Neutrophil (primary cell): ENCODE results near the gene OR6B3.

Experiments
- H3K27ac ChIP-seq: fragments of 200-600 bp; sonication (generic); 2 replicates; pipeline ENCODE4 v1.5.1; 2016; ENCODE audit warnings: mild to moderate bottlenecking, moderate library complexity
- H3K27me3 ChIP-seq: fragments of 200-600 bp; sonication (generic); 2 replicates; pipeline ENCODE4 v1.6.0; 2016; ENCODE audit warnings: mild to moderate bottlenecking
- H3K36me3 ChIP-seq: fragments of 200-600 bp; sonication (generic); 2 replicates; pipeline ENCODE4 v1.5.1; 2017
- H3K4me1 ChIP-seq, 2 experiments: fragments of 200-600 bp in 1 of 2; sonication (generic) in 1 of 2; 1 replicate in 1 of 2; 2 replicates in 1 of 2; pipeline versions ENCODE4 v1.5.1 to v1.6.1; 2013 to 2016; ENCODE audit warnings: low read depth in 1 of 2, low read length in 1 of 2, mild to moderate bottlenecking in 1 of 2, moderate library complexity in 1 of 2; ENCODE audit not compliant: control insufficient read depth in 1 of 2, insufficient read depth in 1 of 2
- H3K4me3 ChIP-seq, 2 experiments: fragments of 200-600 bp in 1 of 2; sonication (generic) in 1 of 2; 1 replicate in 1 of 2; 2 replicates in 1 of 2; pipeline ENCODE4 v1.5.1; 2013 to 2016; ENCODE audit warnings: low read depth in 1 of 2, low read length in 1 of 2, mild to moderate bottlenecking in 1 of 2, moderate library complexity in 1 of 2
- H3K9me3 ChIP-seq: fragments of 200-600 bp; sonication (generic); 2 replicates; pipeline ENCODE4 v1.5.1; 2016
- CTCF ChIP-seq: fragments of 200-600 bp; sonication (generic); IDR thresholded peaks from 2 replicates; pipeline ENCODE4 v1.5.1; 2016; ENCODE audit warnings: antibody characterized with exemption

Gene OR6B3

GRCh38 chr2:240032406-240033329 is 20.7 kb downstream of the OR6B3 start:
- no peak for TF ChIP-seq CTCF
- H3K4me1 ChIP-seq: no peaks in the 10 kb centered on the region
- H3K27me3 ChIP-seq: peaks cover 63% of the 10 kb centered on the region
- H3K27ac ChIP-seq: no peak overlapping the region
- H3K36me3 ChIP-seq: no peaks in the 10 kb centered on the region
- H3K9me3 ChIP-seq: no peaks in the 10 kb centered on the region
- no peak overlapping the region for H3K4me3 ChIP-seq

GRCh38 chr2:240030379-240031094 is 22.8 kb downstream of the OR6B3 start, which contains the start of gene OR6B2:
OR6B2 (minus strand) TSS chr2:240030429; CDS start chr2:240030429, 0 bp downstream.
- no peak for TF ChIP-seq CTCF
- Histone ChIP-seq H3K36me3 (no peaks in the 10 kb centered on the region), H3K27ac (no peak within 1 kb of the TSS), H3K9me3 (no peaks in the 10 kb centered on the region), H3K27me3 (peaks cover 56% of the 10 kb centered on the region), H3K4me1 (peaks cover 0 to 4% of the 10 kb centered on the region in 2 experiments), H3K4me3 (no peak within 1 kb of the TSS)

GRCh38 chr2:240024766-240025165 is 28.6 kb downstream of the OR6B3 start:
- H3K9me3 ChIP-seq: no peaks in the 10 kb centered on the region
- peaks cover 21% of the 10 kb centered on the region for H3K27me3 ChIP-seq
- peak; percentile 8 for TF ChIP-seq CTCF
- peaks cover 14% of the 10 kb centered on the region for H3K36me3 ChIP-seq
- peak overlapping the region; percentile 94 to 98 for H3K4me3 ChIP-seq
- H3K4me1 ChIP-seq: peaks cover 8 to 16% of the 10 kb centered on the region in 2 experiments
- peak overlapping the region; percentile 92 for H3K27ac ChIP-seq

- H3K4me3 ChIP-seq: no peak overlapping the region
- TF ChIP-seq CTCF: no peak
Measured at GRCh38 chr2:240023792-240024191, 29.5 kb downstream of the OR6B3 start.

GRCh38 chr2:240021488-240022104 is 31.7 kb downstream of the OR6B3 start:
- TF ChIP-seq CTCF: peak; percentile 87
- peaks cover 41% of the 10 kb centered on the region for H3K36me3 ChIP-seq

More at GRCh38 chr2:240023792-240024191, 29.5 kb downstream of the OR6B3 start:
- no peak overlapping the region for H3K27ac ChIP-seq
- H3K4me1 ChIP-seq: peaks cover 8 to 16% of the 10 kb centered on the region in 2 experiments
- H3K9me3 ChIP-seq: no peaks in the 10 kb centered on the region
- H3K36me3 ChIP-seq: peaks cover 19% of the 10 kb centered on the region
- peaks cover 15% of the 10 kb centered on the region for H3K27me3 ChIP-seq

More at GRCh38 chr2:240021488-240022104, 31.7 kb downstream of the OR6B3 start:
- H3K27me3 ChIP-seq: peaks cover 1% of the 10 kb centered on the region
- H3K27ac ChIP-seq: no peak overlapping the region
- peaks cover 8 to 16% of the 10 kb centered on the region in 2 experiments for H3K4me1 ChIP-seq
- no peak overlapping the region for H3K4me3 ChIP-seq
- H3K9me3 ChIP-seq: no peaks in the 10 kb centered on the region
